HG03342 (cell line): Measurements from ENCODE around the gene PPIE.
A peak's percentile ranks its signal among the peaks of the same experiment; 100 is the strongest.
"Not testable (repeated sequence)": the region's sequence is repeated elsewhere in the genome, so short reads cannot be mapped to it uniquely, and the experiment has no call there.

Experiments used
- ATAC-seq: cut with Tn5 transposase; IDR thresholded peaks from one replicate; pipeline ENCODE4 v1.9.1; 2021; ENCODE audit warnings: mild to moderate bottlenecking, moderate library complexity; ENCODE audit not compliant: unreplicated experiment

The PPIE gene

DNA sequence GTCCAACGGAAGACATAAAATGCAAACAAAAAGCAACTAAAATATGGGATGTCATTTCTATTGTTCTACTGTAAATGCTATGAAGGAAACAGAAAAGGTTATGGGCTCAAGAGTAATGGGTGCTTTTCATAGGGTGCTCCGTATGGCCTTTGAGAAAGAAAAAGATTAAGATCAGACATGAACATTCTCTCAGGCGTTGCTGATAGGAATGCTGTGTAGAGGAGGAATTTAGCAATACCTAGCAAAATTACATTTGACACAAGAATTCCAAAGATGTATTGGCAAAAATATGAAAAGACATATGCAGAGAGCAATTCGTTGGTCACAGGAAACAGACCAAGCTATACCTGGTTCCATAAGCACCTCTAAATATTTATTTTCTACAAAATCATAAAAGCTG, 38.2 kb downstream of the PPIE start:
- ATAC-seq = no peak

- ATAC-seq = no peak
Measured at GRCh38 chr1:39777306-39777705, 38.6 kb downstream of the PPIE start.

- not testable (repeated sequence) for ATAC-seq
Measured at GRCh38 chr1:39777896-39778295, 39.2 kb downstream of the PPIE start.

- not testable (repeated sequence) for ATAC-seq
Measured at GRCh38 chr1:39778463-39779099, 39.9 kb downstream of the PPIE start.

- ATAC-seq = no peak
Measured at GRCh38 chr1:39779137-39779536, 40.5 kb downstream of the PPIE start.

DNA sequence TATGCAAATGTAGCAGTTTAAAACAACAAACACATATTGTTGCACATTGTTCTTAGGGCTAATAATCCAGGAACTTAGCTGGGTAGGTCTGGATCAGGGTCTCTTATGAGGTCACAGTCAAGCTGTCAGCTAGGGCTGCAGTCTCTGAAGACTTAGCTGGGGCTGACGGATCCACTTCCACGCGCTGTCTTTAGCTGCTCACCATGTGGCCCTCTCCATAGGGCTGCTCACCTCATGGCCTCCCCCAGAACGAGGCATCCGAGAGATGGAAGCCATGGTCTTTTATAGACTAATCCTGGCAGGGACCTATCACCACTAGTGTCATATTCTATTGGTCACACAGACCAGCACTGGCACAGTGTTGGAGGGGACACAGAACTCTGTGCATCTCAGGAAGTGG, 41.1 kb downstream of the PPIE start:
- no peak for ATAC-seq

- ATAC-seq = no peak
Measured at GRCh38 chr1:39781349-39781715, 42.6 kb downstream of the PPIE start.

- no peak for ATAC-seq
Measured at GRCh38 chr1:39782103-39782502, 43.4 kb downstream of the PPIE start.

DNA sequence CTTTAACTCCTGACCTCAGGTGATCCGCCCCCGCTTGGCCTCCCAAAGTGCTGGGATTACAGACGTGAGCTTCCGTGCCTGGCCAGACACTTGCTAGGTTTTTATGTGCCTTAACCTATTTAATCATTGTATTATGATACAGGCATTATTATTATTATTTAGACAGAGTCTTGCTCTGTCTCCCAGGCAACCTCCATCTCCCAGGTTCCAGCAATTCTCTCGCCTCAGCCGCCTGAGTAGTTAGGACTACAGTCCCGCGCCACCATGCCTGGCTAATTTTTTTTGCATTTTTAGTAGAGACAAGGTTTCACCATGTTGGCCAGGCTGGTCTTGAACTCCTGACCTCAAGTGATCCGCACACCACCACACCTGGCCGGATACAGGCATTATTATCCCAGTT, 44.0 kb downstream of the PPIE start:
- not testable (repeated sequence) for ATAC-seq

- ATAC-seq = not testable (repeated sequence)
Measured at GRCh38 chr1:39786303-39787107, 47.8 kb downstream of the PPIE start.

GRCh38 chr1:39787108-39787375, 48.4 kb downstream of the PPIE start:
- not testable (repeated sequence) for ATAC-seq

DNA sequence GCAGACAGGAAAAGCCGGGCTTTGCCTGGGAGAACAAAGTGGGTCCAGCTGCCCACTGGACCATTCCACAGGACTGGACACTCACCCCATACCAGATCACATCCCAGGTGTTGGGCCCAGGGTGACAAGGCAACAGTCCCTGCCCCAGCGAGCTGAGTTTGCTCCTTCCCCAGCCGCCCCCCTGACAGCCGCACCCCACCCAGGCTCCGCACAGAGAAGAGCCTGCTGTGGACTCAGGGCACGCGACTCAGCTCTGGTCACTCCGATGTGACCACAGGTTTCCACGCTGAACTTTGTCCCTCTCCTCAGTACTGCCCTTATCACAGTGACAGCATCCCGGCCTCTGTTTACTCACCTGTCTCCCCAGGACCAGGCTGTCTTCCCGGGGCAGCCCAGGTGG, 48.8 kb downstream of the PPIE start:
- ATAC-seq = no peak

DNA sequence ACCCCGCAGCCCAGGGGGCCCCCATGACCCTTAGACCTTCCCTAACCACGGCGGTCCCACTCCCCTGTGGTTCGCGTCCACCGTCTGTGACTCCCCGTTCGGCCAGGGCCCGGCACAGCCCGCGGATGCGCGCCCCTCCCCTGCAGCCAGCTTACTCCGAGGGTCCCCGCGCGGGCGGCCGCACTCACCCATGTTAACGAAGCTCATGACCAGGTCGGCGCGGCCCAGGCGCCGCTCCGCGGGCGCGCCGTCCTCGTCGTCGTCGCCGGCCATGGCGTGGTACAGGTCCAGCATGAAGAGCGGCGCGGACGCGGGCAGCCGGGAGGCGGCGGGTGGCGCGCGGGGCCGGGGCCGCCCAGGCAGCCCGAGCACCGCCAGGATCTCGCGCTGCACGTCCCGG, 49.3 kb downstream of the PPIE start:
- ATAC-seq = not testable (repeated sequence)

DNA sequence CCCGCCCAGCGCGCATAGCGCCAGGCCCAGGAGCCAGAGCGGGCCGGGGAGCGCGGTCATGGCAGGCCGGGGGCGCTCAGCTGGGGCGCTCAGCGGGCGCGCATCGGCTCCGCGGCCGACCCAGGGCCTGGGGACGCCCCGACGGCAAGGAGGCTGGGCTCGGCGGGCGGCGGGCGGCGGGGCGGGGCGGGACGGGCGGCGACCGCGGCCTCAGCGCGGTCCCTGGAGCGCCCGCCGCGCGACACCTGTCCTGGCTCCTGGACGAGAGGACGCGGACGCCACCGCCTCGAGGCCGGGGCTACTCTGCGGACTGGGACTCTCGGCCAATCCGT, 49.7 kb downstream of the PPIE start:
- ATAC-seq = no peak

GRCh38 chr1:39788758-39789570, 50.3 kb downstream of the PPIE start, which contains the start of gene BMP8B:
BMP8B (minus strand) TSS chr1:39788865; CDS start chr1:39788485, 380 bp downstream.
- no peak for ATAC-seq

DNA sequence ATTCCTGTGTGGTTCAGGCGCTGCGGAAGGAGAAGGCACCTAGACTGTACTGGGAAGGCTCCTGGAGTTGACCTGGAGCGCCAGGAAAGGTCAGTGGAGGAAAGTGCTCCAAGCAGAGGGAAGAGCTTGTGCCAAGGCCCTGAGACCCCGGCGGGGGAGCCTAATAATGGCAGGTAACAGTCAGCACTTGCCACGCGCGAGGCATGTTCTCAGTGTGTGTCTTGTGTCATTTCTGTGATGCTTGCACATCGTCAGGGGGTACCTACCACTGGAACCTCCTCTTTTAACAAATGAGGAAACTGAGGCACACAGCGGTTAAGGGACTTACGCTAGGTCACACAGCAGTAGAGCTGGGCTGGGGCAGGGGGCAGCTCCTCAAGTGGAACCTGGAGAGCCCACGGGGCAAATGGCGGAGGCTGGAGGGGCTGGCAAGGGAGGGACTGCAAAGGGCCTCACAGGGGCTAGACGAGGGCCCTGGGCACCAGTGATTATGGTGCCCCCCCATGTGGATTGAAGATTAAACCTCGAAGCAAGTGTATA, 51.0 kb downstream of the PPIE start:
- ATAC-seq = no peak

- ATAC-seq = no peak
Measured at GRCh38 chr1:39791838-39792237, 53.2 kb downstream of the PPIE start.

DNA sequence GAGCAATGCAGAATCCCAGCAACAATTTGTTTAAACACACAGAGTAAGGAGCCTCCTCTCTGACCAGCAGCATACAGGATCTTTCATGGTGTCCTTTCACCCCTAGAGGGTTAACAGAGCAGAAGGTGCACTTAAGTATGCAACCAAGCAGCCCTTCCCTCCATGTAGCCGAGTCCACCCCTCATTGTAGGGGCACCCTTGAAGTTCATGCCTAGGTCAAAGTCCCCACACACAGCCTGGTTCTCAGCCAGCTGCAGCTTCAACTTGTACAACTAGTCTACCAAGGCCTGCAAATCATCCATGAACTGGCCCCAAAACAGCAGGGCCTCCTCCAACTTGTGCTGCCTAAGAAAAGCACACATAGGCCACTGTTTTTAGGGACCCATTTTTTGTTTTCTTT, 57.0 kb downstream of the PPIE start:
- no peak for ATAC-seq

GRCh38 chr1:39798859-39799769, 60.4 kb downstream of the PPIE start:
- peak; percentile 94 for ATAC-seq

- peak; percentile 53 for ATAC-seq
Measured at GRCh38 chr1:39799770-39800470, 61.2 kb downstream of the PPIE start.
